Transverse colon (tissue), 4 donors: ENCODE results near the gene MCRS1. TPM values are rescaled to one million over a fixed set of nuclear protein-coding genes. Genes with fewer than 3 reads are reported as not detected.

Experiments
- DNase-seq: peaks from one replicate; pipeline ENCODE4 v3.0.0-alpha.2; 2019
- H3K27ac ChIP-seq, 4 donors: fragments of 200-600 bp; sonication (generic); 2 replicates each; pipeline ENCODE4 v1.5.1; 2016 to 2018; ENCODE audit warnings: inconsistent platforms in 4 of 4
- H3K27me3 ChIP-seq: fragments of 200-600 bp; sonication (generic); 2 replicates; pipeline ENCODE4 v1.5.1; 2017; ENCODE audit warnings: inconsistent platforms
- H3K36me3 ChIP-seq, 4 donors: fragments of 200-600 bp; sonication (generic); 2 replicates each; pipeline ENCODE4 v1.5.1; 2017 to 2019; ENCODE audit warnings: inconsistent platforms in 4 of 4
- H3K4me1 ChIP-seq, 4 donors: fragments of 200-600 bp; sonication (generic); 2 replicates each; pipeline ENCODE4 v1.5.1; 2017 to 2020; ENCODE audit warnings: inconsistent platforms in 4 of 4
- H3K4me3 ChIP-seq, 4 donors: fragments of 200-600 bp; sonication (generic); 1 replicate in 1 of 4; 2 replicates in 3 of 4; pipeline versions ENCODE4 v1.5.1 to v1.6.1; 2017 to 2019; ENCODE audit warnings: inconsistent platforms in 4 of 4
- H3K9me3 ChIP-seq, 2 donors: fragments of 200-600 bp; sonication (generic); 2 replicates each; pipeline ENCODE4 v1.5.1; 2017 to 2019; ENCODE audit warnings: inconsistent platforms in 2 of 2
- EP300 ChIP-seq: sonication (generic); formaldehyde crosslinking; IDR thresholded peaks from one replicate; pipeline ENCODE4 v1.6.1; 2017; ENCODE audit warnings: antibody characterized with exemption, low read depth
- POLR2A ChIP-seq: fragments of 450-650 bp; IDR thresholded peaks from one replicate; pipeline ENCODE4 v1.6.1; 2016; ENCODE audit warnings: antibody characterized with exemption, mild to moderate bottlenecking, moderate library complexity
- POLR2AphosphoS5 ChIP-seq, 3 donors: sonication (generic); formaldehyde crosslinking; IDR thresholded peaks; one replicate each; pipeline ENCODE4 v1.6.1; 2016; ENCODE audit warnings: antibody characterized with exemption in 3 of 3
- WGBS, 2 donors: methylation state at CpG; one replicate each; pipeline ENCODE4 v1.1.5; 2018; ENCODE audit warnings: low coverage in 1 of 2; 5-methylcytosine and 5-hydroxymethylcytosine counted together
- in situ Hi-C, 4 donors: fragments of 200-750 bp; cut with MboI; loops; one replicate each; pipeline versions ENCODE4 v1.15.0 to v1.15.1; 2017; ENCODE audit warnings: low sequenced_read_pairs in 3 of 4, low pct_ligation_motif_present in 1 of 4, low pct_unique_long_range_greater_than_20kb in 1 of 4
- intact Hi-C: fragments of 100-400 bp; cut with DNase I; formaldehyde crosslinking; loops from one replicate; pipeline ENCODE4 v1.15.1; 2023; ENCODE audit warnings: low total_unique reads
- total RNA-seq, 4 donors: library from RNA; depleted of rRNA; stranded (reverse); fragments of >200 nt; gene quantifications; one replicate each; pipeline ENCODE4 v1.1.0, GENCODE V29; 2016
- TF ChIP-seq, protein P1 (sequence below), 5 experiments: fragments of 200-600 bp in 3 of 5; fragments of 450-650 bp in 2 of 5; sonication (generic) in 3 of 5; IDR thresholded peaks; 1 replicate in 2 of 5; 2 replicates in 3 of 5; pipeline ENCODE4 v1.5.1; 2016 to 2017; ENCODE audit warnings: antibody characterized with exemption in 5 of 5, inconsistent platforms in 3 of 5, mild to moderate bottlenecking in 2 of 5, moderate library complexity in 1 of 5

MCRS1 gene
- total RNA-seq, 4 donors from 2014 or later: 57.8 to 120 (median 78.4) TPM

- TF ChIP-seq, protein P1, sequence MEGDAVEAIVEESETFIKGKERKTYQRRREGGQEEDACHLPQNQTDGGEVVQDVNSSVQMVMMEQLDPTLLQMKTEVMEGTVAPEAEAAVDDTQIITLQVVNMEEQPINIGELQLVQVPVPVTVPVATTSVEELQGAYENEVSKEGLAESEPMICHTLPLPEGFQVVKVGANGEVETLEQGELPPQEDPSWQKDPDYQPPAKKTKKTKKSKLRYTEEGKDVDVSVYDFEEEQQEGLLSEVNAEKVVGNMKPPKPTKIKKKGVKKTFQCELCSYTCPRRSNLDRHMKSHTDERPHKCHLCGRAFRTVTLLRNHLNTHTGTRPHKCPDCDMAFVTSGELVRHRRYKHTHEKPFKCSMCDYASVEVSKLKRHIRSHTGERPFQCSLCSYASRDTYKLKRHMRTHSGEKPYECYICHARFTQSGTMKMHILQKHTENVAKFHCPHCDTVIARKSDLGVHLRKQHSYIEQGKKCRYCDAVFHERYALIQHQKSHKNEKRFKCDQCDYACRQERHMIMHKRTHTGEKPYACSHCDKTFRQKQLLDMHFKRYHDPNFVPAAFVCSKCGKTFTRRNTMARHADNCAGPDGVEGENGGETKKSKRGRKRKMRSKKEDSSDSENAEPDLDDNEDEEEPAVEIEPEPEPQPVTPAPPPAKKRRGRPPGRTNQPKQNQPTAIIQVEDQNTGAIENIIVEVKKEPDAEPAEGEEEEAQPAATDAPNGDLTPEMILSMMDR (IDR thresholded peaks at IDR 0.05): no peak
- TF ChIP-seq EP300: no peak
- no peak for TF ChIP-seq POLR2AphosphoS5 (IDR thresholded peaks at IDR 0.05)
- no peak for TF ChIP-seq POLR2A
- in situ Hi-C loops (no loop called here), intact Hi-C loops (no loop called here)
- Histone ChIP-seq H3K4me1 (peaks cover 0 to 1% (median 0%) of the 10 kb centered on the region in 4 donors), H3K27me3 (no peaks in the 10 kb centered on the region), H3K9me3 (no peaks in the 10 kb centered on the region), H3K27ac (no peak overlapping the region), H3K36me3 (peaks cover 0 to 5% (median 0%) of the 10 kb centered on the region in 4 donors), H3K4me3 (no peak overlapping the region)
- 94% methylated on average over 7 of the region's 7 CpGs; no CpG with 5 or more reads in 1 of the 2 donors for WGBS, 2 donors
- no peak for DNase-seq
Measured at GRCh38 chr12:49588281-49588680, 20.3 kb upstream of the MCRS1 start.

GRCh38 chr12:49587174-49587908 is 19.4 kb upstream of the MCRS1 start:
- no peak for TF ChIP-seq EP300
- TF ChIP-seq, protein P1 (IDR thresholded peaks at IDR 0.05): no peak
- TF ChIP-seq POLR2A: no peak
- TF ChIP-seq POLR2AphosphoS5 (IDR thresholded peaks at IDR 0.05): no peak
- intact Hi-C loops (no loop called here), in situ Hi-C loops (no loop called here)
- Histone ChIP-seq H3K4me3 (no peak overlapping the region), H3K4me1 (peaks cover 0 to 8% (median 2%) of the 10 kb centered on the region in 4 donors), H3K36me3 (peaks cover 0 to 5% (median 0%) of the 10 kb centered on the region in 4 donors), H3K27me3 (no peaks in the 10 kb centered on the region), H3K9me3 (no peaks in the 10 kb centered on the region), H3K27ac (no peak overlapping the region)
- WGBS, 2 donors: 88% methylated on average over 11 of the region's 11 CpGs; no CpG with 5 or more reads in 1 of the 2 donors
- no peak for DNase-seq

DNA sequence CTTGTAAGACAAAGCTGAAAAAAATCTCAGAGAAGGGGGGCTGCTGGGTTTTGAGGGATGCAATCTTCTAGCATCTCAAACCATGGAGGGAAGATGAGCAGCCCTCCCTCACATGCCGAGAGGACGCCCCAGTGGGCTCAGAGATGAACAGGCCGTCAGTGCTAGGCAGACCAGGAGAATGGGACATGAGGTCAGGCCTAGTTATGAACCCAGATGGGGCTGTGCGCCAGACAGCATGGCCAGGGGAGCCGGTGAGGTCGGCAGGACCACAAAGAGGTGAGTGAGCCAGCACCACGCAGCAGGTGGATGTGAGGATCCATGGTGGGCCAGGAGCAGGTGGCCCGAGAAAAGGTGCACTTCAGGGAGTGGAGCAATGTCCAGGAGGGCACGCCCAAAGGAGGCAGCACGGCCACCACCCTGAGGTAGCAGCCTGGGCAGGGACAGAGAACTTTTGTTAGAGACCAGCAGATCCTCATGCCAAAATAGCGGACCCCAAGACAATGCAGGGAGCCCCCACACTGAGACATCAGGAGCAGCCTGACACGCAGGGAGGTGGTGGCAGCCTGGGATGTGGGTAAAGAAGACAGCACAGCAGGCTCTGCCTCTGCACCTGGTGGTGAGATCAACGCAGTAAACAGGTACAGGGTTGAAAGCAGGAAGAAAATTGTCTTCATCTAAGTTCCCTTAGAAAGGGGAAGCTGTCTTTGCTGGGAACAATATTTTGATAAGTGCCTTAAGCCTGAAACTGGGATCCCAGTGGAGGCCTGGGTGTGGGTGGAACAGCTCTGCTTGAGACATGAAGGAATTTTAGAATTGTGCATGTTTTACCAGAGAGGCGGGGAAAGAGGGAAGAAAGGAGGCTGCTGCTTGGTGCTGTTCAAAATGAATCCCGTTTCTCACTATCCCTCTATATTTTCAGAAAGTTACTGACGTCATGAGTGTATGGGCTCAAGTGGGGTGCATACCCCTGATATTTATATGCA is 17.8 kb upstream of the MCRS1 start:
- DNase-seq: no peak
- Histone ChIP-seq H3K27ac (no peak overlapping the region), H3K4me3 (no peak overlapping the region), H3K36me3 (no peaks in the 10 kb centered on the region), H3K4me1 (peaks cover 0 to 11% (median 2%) of the 10 kb centered on the region in 4 donors), H3K9me3 (no peaks in the 10 kb centered on the region), H3K27me3 (no peaks in the 10 kb centered on the region)
- WGBS, 2 donors: 80 to 83% methylated on average over 6 to 16 of the region's 16 CpGs
- TF ChIP-seq POLR2AphosphoS5 (IDR thresholded peaks at IDR 0.05) (no peak), EP300 (no peak), POLR2A (no peak)
- TF ChIP-seq, protein P1 (IDR thresholded peaks at IDR 0.05): no peak
- in situ Hi-C loops (no loop called here), intact Hi-C loops (no loop called here)

GRCh38 chr12:49584591-49584990 is 16.6 kb upstream of the MCRS1 start:
- WGBS, 2 donors: 90 to 100% methylated on average over 3 to 7 of the region's 7 CpGs
- no peaks in the 10 kb centered on the region for H3K36me3 ChIP-seq
- H3K27me3 ChIP-seq: no peaks in the 10 kb centered on the region
- in situ Hi-C loops: no loop called here
- no peak for DNase-seq
- no peak overlapping the region for H3K4me3 ChIP-seq
- no peak overlapping the region for H3K27ac ChIP-seq
- no peaks in the 10 kb centered on the region for H3K9me3 ChIP-seq
- intact Hi-C loops: no loop called here
- TF ChIP-seq POLR2A: no peak
- TF ChIP-seq, protein P1 (IDR thresholded peaks at IDR 0.05): no peak
- TF ChIP-seq EP300: no peak
- TF ChIP-seq POLR2AphosphoS5 (IDR thresholded peaks at IDR 0.05): no peak
- peaks cover 0 to 15% (median 2%) of the 10 kb centered on the region in 4 donors for H3K4me1 ChIP-seq
